NCI-H1092 treated with DMSO at 0.1 percent for 48 hours (cell line): ENCODE data around the gene PLA2G4F.

Source experiments
- DNase-seq: peaks from one replicate; lab custom pipeline; 2025; lab: John Stamatoyannopoulos, UW

PLA2G4F gene

DNA sequence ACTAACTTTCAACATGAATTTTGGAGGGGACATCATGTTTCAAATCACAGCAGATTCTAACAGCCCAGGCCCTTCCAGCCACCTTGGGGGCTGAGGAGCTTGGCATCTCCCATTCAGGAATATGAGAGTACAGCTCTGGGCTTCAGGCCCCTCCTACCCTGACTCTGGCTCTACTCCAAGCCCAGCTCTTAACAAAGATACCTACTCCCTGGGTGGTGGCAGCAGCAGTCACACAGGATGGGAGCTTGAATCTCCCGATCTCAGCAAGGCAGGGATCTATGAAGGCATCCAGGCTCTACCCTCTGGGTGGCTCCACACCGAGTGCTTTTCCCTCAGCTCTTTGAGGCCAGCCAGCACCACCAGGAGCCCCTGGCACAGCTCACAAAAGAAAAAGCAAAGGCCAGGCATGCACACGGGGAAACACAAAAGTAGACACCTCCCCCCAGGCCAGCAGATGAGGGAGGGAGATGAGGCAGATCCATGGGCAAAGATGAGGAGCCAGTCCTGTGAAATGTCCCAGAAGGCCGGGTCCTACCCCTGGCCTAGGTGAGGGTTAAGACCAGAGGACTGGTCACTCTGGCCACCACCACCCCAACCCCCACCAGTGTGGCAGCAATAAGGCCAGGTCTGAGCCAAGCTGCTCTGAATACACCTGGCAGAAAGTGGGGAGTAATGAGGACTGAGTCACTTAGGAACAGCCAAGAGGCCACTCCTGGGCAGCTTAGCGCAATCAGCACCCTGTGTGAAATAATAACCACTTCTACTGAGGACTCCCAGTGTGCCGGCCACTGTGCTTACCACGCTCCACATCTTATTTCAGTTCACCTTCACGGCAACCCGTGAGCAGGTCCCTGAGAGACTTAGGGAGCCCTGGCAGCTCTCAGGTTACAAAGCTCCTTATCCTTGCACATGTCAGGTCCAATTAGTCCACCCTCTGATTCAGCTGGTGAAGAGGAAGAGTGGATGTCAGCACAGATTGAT is 24.3 kb downstream of the PLA2G4F start:
- peak; percentile 64 for DNase-seq

DNA sequence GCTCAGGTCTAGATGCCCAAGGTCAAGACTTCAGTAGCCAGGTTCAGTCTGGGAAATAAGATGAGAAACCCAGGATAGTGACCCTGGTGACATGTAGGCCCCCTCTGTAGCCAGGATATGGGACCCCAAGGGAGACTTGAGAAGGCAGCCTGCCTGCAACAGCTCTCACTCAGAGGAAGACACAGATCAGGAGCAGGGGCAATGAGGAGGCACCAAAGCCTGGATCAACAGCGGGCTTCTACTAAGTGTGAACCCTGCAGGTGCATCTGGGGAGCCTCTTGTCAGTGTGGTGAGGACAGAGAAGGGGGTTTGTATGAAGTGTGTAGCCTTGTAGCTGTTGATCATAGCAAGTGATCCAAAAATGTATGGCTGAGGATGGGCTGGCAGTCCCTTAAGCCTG is 25.4 kb downstream of the PLA2G4F start:
- no peak for DNase-seq

DNA sequence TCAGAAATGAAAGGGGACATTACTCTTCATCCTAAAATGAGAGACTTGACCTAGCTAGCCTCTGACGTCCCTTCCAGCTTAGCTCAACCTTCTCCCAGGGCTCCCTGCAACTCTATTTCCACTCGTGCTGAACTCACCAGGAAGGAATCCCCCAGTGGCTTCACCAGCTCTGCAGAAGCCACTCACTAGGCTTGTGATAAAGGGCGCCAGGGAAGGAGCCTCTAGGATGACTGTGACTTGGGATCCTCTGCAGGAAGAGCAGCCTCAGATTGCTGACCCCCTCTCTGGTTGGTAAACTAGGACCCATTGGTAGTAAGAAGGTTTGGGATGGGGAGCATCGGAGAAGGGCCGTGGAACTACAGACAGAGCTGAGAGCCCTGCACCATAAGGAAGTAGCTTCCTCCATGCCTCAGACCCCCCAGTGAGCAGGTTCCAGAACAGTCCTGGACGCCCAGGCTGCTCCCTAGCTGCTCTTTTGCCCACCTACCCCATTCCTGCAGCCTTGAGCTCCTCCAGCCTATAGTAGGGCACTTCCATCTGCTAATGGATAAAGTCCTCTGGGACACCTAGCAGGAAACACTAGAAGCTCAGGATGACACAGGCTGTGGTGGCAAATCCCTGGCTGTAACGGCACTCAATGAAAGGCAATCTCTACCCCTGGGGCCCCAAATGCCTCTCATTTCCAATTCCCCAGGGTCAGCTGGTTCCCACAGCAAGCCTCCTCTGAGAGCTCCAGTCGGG is 26.0 kb downstream of the PLA2G4F start:
- no peak for DNase-seq

DNA sequence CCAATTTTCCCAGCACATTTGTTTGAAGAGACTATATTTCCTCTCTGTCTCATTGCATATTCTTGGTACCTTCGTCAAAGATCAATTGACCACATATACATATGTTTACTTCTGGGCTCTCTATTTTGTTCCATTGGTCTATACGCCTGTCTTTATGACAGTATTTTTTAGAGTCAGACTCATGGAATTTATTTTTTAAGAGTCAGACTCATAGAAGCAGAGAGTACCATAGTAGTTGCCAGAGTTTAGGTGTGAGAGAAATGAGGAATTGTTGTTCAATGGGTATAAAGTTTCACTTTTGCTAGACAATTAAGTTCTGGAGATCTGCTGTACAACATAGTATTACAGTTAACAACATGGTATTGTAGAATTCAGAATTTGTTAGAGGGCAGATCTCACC is 27.1 kb downstream of the PLA2G4F start:
- DNase-seq, result no peak

DNA sequence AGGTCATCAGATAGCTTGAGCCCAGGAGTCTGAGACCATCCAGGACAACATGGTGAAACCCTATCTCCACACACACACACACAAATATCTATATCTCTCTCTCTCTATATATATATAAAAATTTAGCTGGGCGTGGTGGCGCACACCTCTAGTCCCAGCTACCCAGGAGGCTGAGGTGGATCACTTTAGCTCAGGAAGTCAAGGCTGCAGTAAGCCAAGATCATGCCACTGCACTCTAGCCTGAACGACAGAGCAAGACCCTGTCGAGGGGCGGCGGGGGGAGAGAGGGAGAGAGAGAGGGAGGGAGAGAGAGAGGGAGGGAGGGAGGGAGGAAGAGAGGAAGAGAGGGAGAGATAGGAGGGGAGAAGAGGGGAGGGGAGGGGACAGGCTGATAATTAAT is 28.0 kb downstream of the PLA2G4F start:
- DNase-seq, result no peak

DNA sequence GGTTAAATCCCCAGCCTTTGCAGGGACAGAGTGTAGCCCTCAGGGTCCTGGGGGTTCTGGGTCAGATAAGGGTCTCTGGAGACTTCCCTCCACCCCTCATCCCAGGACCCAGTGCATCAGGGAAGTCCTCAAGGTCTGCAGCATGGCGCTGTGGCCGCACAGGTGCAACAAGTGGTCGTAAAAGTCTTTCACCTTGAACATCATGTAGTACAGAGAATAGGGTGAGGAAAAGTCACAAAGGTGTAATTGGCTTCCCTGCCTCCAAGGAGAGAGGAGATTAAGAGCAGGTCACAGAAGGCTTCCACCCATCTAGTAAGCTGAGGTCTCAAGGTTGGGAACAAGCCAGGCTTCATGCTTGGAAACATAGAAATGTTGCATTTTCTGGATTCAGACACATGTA is 32.9 kb downstream of the PLA2G4F start:
- DNase-seq, result no peak

DNA sequence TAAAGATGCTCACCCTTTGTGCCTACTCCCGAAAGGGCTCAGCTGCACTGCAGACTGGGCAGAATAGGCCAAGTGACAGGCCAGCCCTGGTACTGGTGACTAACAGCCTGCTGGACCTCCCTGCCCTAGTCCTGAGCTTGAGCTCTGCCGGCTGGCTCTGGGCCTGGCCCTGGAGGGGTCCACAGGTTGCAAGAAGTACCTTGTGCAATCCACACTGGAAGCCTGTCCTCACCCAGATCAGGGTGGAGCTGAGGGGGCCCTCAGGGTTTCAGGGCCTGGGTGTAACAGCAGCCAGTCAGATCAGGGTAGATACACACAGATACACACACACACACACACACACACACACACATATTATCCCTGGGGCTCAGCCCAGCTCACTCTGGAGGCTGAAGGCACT is 34.8 kb downstream of the PLA2G4F start:
- no peak for DNase-seq

DNA sequence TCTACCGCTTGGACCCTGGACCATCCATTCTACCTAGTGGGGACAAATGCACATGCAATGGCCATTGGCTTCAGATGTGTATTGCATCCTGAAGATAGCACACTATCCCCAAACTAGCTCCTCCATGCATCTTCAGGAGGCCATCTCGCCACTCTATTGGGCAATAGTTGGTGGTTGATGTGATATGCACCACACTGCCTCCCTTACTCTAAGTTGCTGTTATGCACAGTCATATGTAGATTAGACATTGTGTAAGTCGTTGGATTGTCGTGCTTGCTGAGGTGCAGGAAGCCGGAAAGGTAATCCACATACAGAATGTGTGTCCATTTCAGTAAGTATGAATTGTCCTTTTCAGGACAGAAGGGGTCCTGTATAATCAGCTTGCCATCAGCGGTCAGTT is 35.4 kb downstream of the PLA2G4F start:
- no peak for DNase-seq

DNA sequence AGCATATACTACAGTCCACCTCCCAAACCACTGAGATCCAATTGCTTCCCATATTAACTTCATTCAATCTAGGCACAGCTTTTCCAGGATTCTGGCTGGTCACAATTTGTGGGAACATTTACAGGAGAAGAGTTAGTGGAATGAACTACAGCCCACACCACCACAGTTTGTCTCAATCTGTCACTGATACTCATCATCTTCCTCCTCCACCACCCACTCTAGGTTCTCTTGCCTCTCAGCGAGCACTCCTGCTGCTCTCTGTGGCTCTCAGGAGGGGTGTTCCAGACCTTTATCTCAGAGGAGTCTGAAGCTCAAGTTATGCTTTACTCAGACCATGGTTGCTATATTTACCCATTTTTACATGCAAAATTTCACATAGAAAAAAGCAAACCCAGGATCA is 36.2 kb downstream of the PLA2G4F start:
- no peak for DNase-seq

DNA sequence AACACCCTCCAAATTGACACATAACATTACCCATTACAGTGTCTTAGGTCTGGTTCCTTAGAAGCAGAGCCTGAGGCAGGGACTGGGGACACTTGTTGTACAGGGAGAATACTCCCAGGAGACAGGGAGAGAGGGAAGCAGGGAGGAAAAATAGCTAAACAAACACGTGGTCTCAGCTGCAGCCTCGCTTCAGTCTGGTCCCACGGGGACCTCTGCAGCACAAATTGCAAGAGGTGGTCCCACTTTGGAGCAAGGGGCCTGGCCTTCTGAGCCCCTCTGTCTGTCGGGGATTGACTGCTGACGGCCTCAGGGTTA is 37.0 kb downstream of the PLA2G4F start:
- peak; percentile 23 for DNase-seq

DNA sequence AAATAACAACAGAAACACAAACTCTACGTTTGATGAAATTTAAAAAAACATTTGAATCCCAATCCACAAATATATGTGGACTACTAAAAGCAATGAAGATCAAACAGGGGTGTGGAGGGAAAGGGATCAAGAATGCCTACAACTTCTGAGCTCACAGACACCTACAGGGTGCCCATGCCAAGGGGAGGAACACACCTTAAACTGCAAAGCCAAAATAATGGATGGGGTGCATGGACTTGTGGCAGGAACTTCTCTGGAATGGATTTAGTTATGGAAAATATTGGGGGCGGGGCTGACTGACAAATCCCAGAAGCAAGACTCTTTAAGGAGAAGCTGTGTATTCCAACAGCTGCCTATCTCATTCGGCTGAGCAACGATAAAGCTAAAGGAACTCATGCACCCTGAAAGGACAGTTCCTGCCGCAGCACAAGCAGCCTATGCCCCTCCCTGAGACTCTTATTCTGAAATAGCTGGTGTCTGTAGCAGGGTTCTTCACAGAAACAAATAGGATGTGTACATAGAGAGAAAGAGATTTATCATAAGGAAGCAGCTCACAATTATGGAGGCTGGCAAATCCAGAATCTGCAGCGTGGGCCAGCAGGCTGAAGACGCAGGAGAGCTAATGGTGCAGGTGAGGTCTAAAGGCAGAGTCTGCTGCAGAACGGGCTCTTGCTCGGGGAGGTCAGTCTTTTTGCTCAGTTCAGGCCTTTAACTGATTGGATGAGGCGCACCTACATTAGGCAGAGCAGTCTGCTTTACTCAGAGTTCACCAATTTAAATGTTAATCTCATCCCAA is 37.6 kb downstream of the PLA2G4F start:
- peak; percentile 59 for DNase-seq

DNA sequence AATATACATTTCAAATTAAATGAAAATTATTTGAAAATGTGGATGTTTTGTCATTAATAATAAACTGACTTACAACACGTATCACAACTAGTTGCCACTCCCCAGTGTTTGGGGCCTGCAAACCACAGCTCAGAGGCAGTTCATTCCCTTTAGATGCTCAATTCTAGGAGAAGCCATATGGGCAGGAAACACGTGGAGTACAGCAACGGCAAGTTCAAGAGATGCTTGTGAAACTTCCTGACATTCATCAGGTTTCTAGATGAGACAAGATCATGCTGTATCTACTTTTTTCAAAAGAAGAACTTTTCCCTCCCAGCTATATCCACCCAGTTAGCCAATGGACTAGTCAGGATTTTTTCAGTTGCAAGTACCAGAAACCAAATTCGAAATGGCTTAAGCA is 44.5 kb downstream of the PLA2G4F start:
- DNase-seq, result no peak

DNA sequence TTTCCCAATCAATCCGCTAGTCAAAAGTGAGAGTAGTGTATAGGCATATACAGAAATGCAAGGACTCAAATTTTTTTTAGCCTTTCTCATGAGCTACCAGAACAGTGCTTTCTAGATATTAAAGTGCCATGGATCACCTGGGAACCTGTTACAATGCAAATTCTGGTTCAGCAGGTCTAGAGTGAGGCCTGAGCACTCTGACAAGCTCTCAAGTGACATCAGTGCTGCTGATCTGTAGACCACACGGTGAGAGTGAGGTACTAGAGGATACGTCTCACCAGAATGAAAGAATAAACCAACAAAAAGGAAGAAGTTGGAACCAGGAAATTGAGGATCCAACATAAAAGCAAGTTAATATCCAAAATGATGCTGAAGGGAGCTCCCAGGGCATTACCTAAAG is 46.1 kb downstream of the PLA2G4F start:
- no peak for DNase-seq

DNA sequence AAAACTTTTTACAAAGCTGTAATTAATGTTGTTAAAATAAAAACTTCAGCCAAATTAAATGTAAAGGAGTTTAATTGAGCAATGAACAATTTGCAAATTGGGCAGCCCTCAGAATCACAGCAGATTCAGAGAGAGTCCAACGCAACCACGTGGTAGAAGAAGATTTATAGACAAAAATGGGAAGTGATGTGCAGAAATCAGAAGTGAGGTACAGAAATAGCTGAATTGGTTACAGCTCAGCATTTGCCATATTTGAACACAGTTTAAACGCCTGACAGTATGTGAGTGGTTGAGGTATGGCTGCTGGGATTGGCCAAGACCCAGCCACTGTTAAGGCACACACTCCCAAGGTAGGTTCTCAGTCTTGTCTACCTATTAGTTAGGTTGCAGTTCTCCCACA is 47.6 kb downstream of the PLA2G4F start:
- no peak for DNase-seq

DNA sequence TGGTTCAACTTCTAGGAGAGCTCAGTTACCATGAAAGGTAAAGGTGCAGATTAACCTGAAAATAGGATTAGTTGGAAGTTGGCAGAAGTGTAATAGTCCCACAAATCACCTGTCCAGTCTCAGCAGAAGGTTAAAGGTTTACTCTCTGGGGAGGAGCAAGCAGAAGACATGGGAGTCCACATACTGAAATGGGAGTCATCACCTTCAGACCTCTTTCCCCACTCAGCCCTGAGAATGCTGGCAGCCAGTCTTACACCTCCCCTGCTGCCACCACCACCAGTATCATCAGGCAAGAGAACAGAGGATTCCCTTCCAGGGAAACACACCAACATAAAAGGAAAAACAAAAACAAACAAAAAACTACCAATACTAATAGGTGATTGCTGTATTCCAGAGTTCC is 48.2 kb downstream of the PLA2G4F start:
- DNase-seq, result no peak

DNA sequence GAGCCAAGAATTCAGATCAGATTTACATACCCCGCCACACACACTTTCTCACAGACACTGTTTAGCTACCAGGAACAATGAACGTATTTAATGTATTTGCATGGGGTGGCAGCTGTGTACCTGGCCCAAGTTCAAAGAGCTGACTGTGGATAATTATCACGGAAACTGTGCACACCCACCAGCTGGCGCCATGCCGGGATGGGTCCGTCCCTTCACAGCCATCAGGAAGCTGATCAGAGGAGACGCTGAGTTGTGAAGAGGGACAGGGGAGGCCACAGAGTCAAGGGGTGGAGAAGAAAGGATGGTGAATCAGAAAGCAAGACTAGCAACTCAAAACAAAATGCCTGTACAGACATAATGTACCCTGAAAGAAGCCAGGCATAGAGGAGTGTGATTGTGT is 49.0 kb downstream of the PLA2G4F start:
- DNase-seq, result peak; percentile 39

DNA sequence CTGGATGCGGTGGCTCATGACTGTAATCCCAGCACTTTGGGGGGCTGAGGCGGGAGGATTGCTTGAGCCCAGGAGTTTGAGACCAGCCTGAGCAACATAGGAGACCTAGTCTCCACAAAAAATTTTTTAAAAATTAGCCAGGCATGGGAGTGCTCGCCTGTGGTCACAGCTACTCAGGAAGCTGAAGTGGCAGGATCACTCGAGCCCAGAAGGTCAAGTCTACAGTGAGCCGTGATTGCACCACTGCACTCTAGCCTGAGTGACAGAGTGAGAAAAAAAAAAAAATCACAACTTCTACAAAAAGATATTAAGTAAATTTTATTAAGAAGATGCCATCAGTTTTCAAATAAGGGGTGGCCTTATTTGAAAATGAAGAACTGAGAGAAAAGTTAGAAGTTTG is 50.1 kb downstream of the PLA2G4F start:
- no peak for DNase-seq

DNA sequence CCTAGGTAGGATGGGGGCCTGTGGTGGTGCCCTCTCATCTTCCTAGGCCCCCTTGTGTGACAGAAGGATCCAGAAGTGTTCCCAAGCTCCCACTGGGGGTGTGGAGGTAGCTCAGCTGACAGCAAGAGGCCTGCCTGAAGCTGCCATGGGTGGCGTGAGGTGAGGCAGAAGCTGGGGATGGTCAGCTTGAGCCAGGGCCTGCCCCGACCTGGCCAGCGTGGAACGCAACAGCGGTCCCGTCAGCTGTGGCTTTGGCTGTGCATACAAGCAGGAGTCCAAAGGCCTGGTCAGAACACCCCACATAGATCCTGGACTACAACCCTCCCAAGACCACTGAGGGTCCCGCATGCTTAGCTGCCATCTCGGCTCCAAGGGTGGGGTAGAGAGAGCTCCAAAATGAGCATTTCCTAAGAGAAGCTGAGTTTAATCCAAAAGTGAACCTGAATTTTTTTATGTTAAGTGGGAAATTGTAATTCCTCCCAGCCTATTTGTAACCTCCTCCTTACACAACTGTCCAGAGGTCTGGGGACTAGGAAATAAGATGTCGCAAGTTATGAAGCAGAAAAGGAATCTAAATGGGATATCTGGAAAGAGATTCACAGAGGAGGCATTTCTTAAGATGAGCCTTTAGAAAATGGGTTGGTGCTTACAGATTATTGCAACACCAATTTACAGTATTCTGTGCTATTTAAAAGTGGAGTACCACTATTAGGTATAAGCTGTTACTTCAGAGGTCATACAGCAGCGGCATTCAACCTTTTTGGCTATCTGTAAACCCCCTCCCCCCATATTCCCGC is 52.1 kb downstream of the PLA2G4F start:
- DNase-seq, result no peak

DNA sequence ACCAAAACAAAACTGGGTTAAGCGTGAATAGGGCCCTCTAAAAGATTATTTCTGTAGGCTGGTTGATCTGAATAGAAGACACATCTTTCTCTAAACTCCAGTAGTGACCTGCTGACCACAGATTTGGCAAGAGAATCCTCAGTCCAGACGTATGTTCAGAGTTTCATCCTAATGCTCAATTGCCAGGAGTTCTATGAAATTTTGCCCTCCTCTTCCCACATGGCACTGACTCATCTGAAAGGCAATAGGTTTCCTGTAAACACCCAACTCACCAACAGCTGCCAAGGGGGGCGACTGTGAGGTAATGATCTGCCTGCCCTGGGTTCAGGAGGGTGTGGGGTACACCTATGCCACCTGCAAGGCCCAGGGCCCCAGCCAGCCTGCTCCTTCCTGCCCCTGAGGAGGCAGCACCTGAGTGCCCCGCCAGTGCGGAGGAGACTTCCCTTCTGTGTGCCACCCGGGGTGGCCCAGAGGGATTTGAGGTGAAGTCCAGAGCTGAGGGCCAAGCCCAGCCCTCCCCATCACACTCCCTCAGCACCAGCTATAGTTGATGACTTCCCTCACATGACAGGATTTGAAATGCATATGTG is 53.7 kb downstream of the PLA2G4F start:
- DNase-seq, result no peak

DNA sequence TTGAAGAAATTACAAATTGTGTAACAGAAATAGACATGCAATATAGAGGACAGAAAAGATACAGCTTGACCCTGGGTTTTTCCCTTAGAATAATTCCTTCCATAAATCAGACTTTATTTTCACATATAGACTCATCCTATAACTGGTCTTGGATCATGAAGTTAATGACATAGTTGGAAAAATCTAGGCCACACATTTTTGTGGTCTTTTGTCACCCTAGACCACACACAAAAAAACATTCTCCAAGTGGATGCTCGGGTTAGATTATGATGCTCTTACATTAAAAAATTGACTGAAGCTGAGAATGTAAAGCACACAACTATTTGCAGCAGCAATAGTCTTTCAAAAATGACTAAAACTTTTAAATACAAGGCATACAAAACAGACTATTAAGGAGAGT is 54.6 kb downstream of the PLA2G4F start:
- no peak for DNase-seq

DNA sequence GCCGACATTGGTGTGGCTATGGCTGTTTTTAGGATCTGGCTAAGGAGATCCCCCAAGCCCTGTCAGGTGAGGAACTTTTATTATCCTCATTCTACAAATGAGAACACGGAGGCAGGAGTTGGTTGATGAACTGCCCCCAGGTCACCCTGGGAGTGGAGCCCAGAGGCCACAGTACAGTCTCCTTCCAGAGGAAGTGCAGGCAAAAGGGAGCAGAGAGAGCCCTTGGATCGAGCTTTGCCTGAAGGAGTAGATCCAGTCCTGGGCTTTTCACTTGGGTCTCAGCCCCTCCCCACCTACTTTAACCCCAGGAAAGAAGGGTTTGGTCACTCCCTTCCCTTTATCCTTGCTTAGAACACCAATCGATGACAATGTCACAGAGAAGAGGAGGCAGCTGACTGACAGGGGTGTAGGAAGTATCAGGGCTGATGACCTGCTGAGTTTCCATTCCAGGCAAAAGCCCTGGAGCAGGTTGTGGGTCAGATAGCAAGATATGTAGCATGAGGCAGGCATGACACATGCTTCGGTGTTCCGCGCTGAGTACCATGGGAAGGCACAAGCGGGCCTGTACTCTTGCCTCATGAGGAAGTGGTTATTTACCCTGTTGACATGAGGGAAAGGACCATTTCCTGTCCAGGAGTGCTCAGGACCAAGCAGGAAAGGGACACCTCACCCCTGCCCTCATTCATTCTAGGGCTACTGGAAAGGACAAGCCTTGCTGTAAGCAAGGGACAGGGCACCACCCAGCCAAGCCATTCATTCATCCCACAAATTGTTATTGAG is 56.2 kb downstream of the PLA2G4F start:
- DNase-seq, result no peak
